HepG2 (cell line): ENCODE results near the gene SMCHD1. TPM values are rescaled to one million over a fixed set of nuclear protein-coding genes. Genes with fewer than 3 reads are reported as not detected.

Experiments
- ATAD3A ChIP-seq: sonication (generic); formaldehyde crosslinking; IDR thresholded peaks from 2 replicates; pipeline ENCODE4 v1.4.0; 2020; ENCODE audit warnings: missing genetic modification reagents
- FOXA1 ChIP-seq, 2 experiments: fragments of 450-650 bp in 1 of 2; sonication (generic) in 1 of 2; formaldehyde crosslinking in 1 of 2; IDR thresholded peaks; 2 replicates each; pipeline versions ENCODE4 v1.4.0 to v1.6.1; 2016 to 2020; ENCODE audit warnings: missing genetic modification reagents in 1 of 2
- FOXA3 ChIP-seq: IDR thresholded peaks from 2 replicates; pipeline ENCODE4 v1.6.1; 2016; ENCODE audit warnings: missing genetic modification reagents, missing compliant biosample characterization
- GLI4 ChIP-seq: sonication (generic); formaldehyde crosslinking; IDR thresholded peaks from 2 replicates; pipeline ENCODE4 v1.5.1; 2020; ENCODE audit warnings: missing genetic modification reagents, mild to moderate bottlenecking, moderate library complexity, borderline replicate concordance
- HNF4G ChIP-seq, 2 experiments: sonication (generic) in 1 of 2; formaldehyde crosslinking in 1 of 2; IDR thresholded peaks; 2 replicates each; pipeline versions ENCODE4 v1.4.0 to v1.6.1; 2011 to 2020; ENCODE audit warnings: borderline replicate concordance in 2 of 2, low read depth in 2 of 2, mild to moderate bottlenecking in 2 of 2, low read length in 1 of 2, missing genetic modification reagents in 1 of 2, moderate library complexity in 1 of 2
- IKZF4 ChIP-seq: sonication (generic); formaldehyde crosslinking; IDR thresholded peaks from 2 replicates; pipeline ENCODE4 v1.5.1; 2020; ENCODE audit warnings: borderline replicate concordance, mild to moderate bottlenecking, low read depth, missing genetic modification reagents; ENCODE audit errors: not compliant biosample characterization
- JUNB ChIP-seq: sonication (generic); formaldehyde crosslinking; IDR thresholded peaks from 2 replicates; pipeline ENCODE4 v1.8.0; 2022; ENCODE audit warnings: missing genetic modification reagents, mild to moderate bottlenecking, borderline replicate concordance
- SAFB2 ChIP-seq: sonication (generic); formaldehyde crosslinking; IDR thresholded peaks from 2 replicates; pipeline ENCODE4 v1.5.1; 2020; ENCODE audit warnings: missing genetic modification reagents, low read depth, mild to moderate bottlenecking, borderline replicate concordance
- ZFYVE20 ChIP-seq: sonication (generic); formaldehyde crosslinking; IDR thresholded peaks from 2 replicates; pipeline ENCODE4 v1.8.0; 2023; ENCODE audit warnings: low read depth, mild to moderate bottlenecking, moderate library complexity, missing genetic modification reagents, borderline replicate concordance
- ZNF160 ChIP-seq: sonication (generic); formaldehyde crosslinking; IDR thresholded peaks from 2 replicates; pipeline ENCODE4 v1.8.0; 2022; ENCODE audit warnings: mild to moderate bottlenecking, inconsistent platforms, missing genetic modification reagents
- ZNF224 ChIP-seq: sonication (generic); formaldehyde crosslinking; IDR thresholded peaks from 2 replicates; pipeline ENCODE4 v1.5.0; 2020; ENCODE audit warnings: mild to moderate bottlenecking, missing genetic modification reagents
- ZNF296 ChIP-seq: sonication (generic); formaldehyde crosslinking; conservative IDR thresholded peaks from 2 replicates; pipeline ENCODE4 v1.5.0; 2020; ENCODE audit warnings: mild to moderate bottlenecking, missing genetic modification reagents
- ZNF317 ChIP-seq: sonication (generic); formaldehyde crosslinking; IDR thresholded peaks from 2 replicates; pipeline ENCODE4 v1.5.0; 2020; ENCODE audit warnings: mild to moderate bottlenecking, missing genetic modification reagents
- ZNF567 ChIP-seq: sonication (generic); formaldehyde crosslinking; IDR thresholded peaks from 2 replicates; pipeline ENCODE4 v1.8.1; 2023; ENCODE audit warnings: mild to moderate bottlenecking, missing genetic modification reagents, borderline replicate concordance
- ZNF839 ChIP-seq: sonication (generic); formaldehyde crosslinking; IDR thresholded peaks from 2 replicates; pipeline ENCODE4 v1.4.0; 2020; ENCODE audit warnings: missing genetic modification reagents, mild to moderate bottlenecking, borderline replicate concordance
- ZSCAN30 ChIP-seq: sonication (generic); formaldehyde crosslinking; IDR thresholded peaks from 2 replicates; pipeline ENCODE4 v1.5.0; 2020; ENCODE audit warnings: mild to moderate bottlenecking, missing genetic modification reagents
- polyA plus RNA-seq, 8 experiments: library from polyadenylated mRNA; depleted of rRNA in 3 of 8; stranded (reverse) in 7 of 8; unstranded in 1 of 8; fragments of >200 nt; fragmentation: Illumina TruSeq in 4 of 8; extraction: Trizol in 4 of 8; gene quantifications; 2 replicates each; pipeline versions ENCODE4 v1.2.1 to v1.2.3, GENCODE V29; 2011 to 2016; ENCODE audit warnings: low read depth in 4 of 8, missing spikeins in 1 of 8, mixed read lengths in 1 of 8; ENCODE audit not compliant: insufficient read depth in 1 of 8
- total RNA-seq, 5 experiments: library from RNA; depleted of rRNA; stranded (reverse); fragments of >200 nt; fragmentation: Illumina TruSeq; extraction: Trizol; gene quantifications; 2 replicates each; pipeline ENCODE4 v1.2.3, GENCODE V29; 2016; ENCODE audit warnings: low read depth in 1 of 5
- TF ChIP-seq, protein P1 (sequence below): sonication (generic); formaldehyde crosslinking; IDR thresholded peaks from 2 replicates; pipeline ENCODE4 v1.4.0; 2020; ENCODE audit warnings: missing genetic modification reagents, borderline replicate concordance
- TF ChIP-seq, protein P2 (sequence below): sonication (generic); formaldehyde crosslinking; IDR thresholded peaks from 2 replicates; pipeline ENCODE4 v1.9.0; 2021; ENCODE audit warnings: missing genetic modification reagents, borderline replicate concordance
- TF ChIP-seq, protein P3 (sequence below): sonication (generic); formaldehyde crosslinking; IDR thresholded peaks from 2 replicates; pipeline ENCODE4 v1.8.1; 2023; ENCODE audit warnings: mild to moderate bottlenecking, moderate library complexity, missing genetic modification reagents
- TF ChIP-seq, protein P4 (sequence below): sonication (generic); formaldehyde crosslinking; IDR thresholded peaks from 2 replicates; pipeline ENCODE4 v1.4.0; 2020; ENCODE audit warnings: missing genetic modification reagents

Gene SMCHD1
- total and polyA plus RNA-seq, 2 of the 13 experiments (the other 11 are each of a cell fraction or from before 2014, with no cell fraction given): 21.4 to 93.6 TPM

DNA sequence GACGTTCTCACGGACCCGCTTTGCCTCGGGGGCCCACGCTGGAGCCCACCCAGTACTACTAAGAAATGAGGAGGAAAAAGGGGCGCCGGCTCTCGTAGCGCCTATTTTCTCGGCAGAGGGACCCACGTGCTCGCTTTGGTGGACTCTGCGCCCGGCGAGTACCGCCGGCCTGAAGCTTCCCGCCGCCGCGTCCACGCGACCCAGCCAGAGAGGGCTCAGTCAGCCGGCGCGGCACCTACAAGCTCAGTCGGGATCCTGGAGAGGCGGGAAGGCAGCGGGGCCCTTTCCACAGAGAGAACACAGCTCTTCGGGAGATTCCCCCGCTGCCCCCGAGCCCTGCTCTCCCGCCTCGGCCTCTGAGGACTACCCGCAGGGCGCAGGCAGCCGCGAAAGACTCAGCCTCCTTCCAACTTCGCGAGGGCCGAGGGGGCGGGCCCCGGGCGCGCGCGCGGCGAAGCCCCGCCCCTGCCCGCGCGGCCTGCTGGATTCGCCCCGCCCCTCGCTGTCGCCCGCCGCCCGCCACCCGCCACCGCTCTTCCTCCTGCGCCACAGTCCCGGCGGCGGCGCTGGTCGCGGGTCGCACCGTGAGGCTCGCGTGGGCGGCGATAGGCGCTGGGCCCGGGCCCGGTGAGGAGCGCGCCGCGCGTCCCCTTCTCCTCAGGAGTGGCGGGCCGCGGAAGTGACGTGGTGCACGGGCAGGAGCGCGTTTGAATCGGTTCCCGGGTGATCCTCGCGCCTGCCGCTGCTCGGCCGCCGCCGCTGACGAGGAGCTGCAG, at the start of gene SMCHD1 (continued):
- TF ChIP-seq, protein P1, sequence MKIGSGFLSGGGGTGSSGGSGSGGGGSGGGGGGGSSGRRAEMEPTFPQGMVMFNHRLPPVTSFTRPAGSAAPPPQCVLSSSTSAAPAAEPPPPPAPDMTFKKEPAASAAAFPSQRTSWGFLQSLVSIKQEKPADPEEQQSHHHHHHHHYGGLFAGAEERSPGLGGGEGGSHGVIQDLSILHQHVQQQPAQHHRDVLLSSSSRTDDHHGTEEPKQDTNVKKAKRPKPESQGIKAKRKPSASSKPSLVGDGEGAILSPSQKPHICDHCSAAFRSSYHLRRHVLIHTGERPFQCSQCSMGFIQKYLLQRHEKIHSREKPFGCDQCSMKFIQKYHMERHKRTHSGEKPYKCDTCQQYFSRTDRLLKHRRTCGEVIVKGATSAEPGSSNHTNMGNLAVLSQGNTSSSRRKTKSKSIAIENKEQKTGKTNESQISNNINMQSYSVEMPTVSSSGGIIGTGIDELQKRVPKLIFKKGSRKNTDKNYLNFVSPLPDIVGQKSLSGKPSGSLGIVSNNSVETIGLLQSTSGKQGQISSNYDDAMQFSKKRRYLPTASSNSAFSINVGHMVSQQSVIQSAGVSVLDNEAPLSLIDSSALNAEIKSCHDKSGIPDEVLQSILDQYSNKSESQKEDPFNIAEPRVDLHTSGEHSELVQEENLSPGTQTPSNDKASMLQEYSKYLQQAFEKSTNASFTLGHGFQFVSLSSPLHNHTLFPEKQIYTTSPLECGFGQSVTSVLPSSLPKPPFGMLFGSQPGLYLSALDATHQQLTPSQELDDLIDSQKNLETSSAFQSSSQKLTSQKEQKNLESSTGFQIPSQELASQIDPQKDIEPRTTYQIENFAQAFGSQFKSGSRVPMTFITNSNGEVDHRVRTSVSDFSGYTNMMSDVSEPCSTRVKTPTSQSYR (CRISPR knock-in tag): peak; percentile 17; the same call in 1 of the 2 replicates
- TF ChIP-seq ZNF160 (no peak; the same call in 1 of the 2 replicates), JUNB (CRISPR knock-in tag) (no peak), FOXA3 (CRISPR knock-in tag) (0 out of 2 replicates have a peak, but pooled peaks have one; percentile 32), ZNF567 (CRISPR knock-in tag) (no peak; the same call in 1 of the 2 replicates), ZNF296 (CRISPR knock-in tag) (no peak), ZFYVE20 (CRISPR knock-in tag) (0 out of 2 replicates have a peak, but pooled peaks have one; percentile 31), ZNF317 (CRISPR knock-in tag) (peak; percentile 60; the same call in 1 of the 2 replicates), FOXA1 (IDR thresholded peaks at IDR 0.05) (no peak), FOXA1 (CRISPR knock-in tag; IDR thresholded peaks at IDR 0.05) (no peak), ZSCAN30 (peak; percentile 59; the same call in 1 of the 2 replicates), ZNF224 (CRISPR knock-in tag) (no peak), GLI4 (CRISPR knock-in tag) (0 out of 2 replicates have a peak, but pooled peaks have one; percentile 21), IKZF4 (CRISPR knock-in tag) (no peak), HNF4G (IDR thresholded peaks at IDR 0.05; ENCODE audit: borderline replicate concordance, low read depth, low read length) (no peak; the same call in 1 of the 2 replicates), HNF4G (CRISPR knock-in tag; IDR thresholded peaks at IDR 0.05; ENCODE audit: borderline replicate concordance, low read depth) (no peak), ZNF839 (CRISPR knock-in tag) (no peak), SAFB2 (CRISPR knock-in tag) (peak; percentile 16; the same call in 1 of the 2 replicates), ATAD3A (CRISPR knock-in tag) (0 out of 2 replicates have a peak, but pooled peaks have one; percentile 63)
- TF ChIP-seq, protein P2, sequence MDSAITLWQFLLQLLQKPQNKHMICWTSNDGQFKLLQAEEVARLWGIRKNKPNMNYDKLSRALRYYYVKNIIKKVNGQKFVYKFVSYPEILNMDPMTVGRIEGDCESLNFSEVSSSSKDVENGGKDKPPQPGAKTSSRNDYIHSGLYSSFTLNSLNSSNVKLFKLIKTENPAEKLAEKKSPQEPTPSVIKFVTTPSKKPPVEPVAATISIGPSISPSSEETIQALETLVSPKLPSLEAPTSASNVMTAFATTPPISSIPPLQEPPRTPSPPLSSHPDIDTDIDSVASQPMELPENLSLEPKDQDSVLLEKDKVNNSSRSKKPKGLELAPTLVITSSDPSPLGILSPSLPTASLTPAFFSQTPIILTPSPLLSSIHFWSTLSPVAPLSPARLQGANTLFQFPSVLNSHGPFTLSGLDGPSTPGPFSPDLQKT (CRISPR knock-in tag): no peak
- TF ChIP-seq, protein P3, sequence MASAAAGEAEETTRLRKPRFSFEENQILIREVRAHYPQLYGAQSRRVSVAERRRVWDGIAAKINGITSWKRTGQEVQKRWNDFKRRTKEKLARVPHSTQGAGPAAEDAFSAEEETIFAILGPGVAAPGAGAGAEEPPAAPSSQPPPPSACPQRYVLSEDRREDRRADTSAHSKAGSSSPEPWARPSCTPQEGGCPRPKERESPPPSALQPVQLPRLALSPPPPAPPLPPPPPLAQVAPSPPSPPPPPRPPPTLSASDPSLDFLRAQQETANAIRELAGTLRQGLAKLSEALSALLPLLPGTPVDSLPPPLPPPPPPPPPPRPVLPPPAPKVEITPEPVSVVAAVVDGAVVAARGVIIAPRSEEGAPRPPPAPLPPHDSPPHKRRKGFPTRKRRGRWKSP (CRISPR knock-in tag): peak; percentile 72; the same call in 1 of the 2 replicates
- TF ChIP-seq, protein P4, sequence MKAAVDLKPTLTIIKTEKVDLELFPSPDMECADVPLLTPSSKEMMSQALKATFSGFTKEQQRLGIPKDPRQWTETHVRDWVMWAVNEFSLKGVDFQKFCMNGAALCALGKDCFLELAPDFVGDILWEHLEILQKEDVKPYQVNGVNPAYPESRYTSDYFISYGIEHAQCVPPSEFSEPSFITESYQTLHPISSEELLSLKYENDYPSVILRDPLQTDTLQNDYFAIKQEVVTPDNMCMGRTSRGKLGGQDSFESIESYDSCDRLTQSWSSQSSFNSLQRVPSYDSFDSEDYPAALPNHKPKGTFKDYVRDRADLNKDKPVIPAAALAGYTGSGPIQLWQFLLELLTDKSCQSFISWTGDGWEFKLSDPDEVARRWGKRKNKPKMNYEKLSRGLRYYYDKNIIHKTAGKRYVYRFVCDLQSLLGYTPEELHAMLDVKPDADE (CRISPR knock-in tag): 0 out of 2 replicates have a peak, but pooled peaks have one; percentile 77
